HepG2 (cell line): ENCODE results near the gene TTC31. TPM values are rescaled to one million over a fixed set of nuclear protein-coding genes. Genes with fewer than 3 reads are reported as not detected.

Experiments used
- ATAC-seq: fragments of 200-7000 bp; cut with Tn5 transposase; 3 replicates; pipeline ENCODE4 v1.9.1; 2020; ENCODE audit warnings: mild to moderate bottlenecking, moderate library complexity
- BruUV-seq: library from RNA; stranded (reverse); fragments of 400-500 nt; replicated peaks from 2 replicates; lab custom pipeline; 2021; lab: Mats Ljungman, UMichigan
- CTCF ChIA-PET: fragments of 300-600 bp; formaldehyde crosslinking; extraction: SDS; loops from one replicate; lab custom pipeline; 2021; ENCODE audit warnings: low total read pairs, inconsistent platforms, low intra/inter-chr PET ratio; lab: Yijun Ruan, JAX
- POLR2A ChIA-PET: fragments of 350-600 bp; sonication (Branson Sonifier 250); formaldehyde crosslinking; loops from one replicate; lab custom pipeline; 2020; ENCODE audit warnings: antibody characterized with exemption, inconsistent platforms; lab: Yijun Ruan, JAX
- DNase-seq: peaks from one replicate; pipeline ENCODE4 v3.0.0-alpha.2; 2015; ENCODE audit warnings: low spot score
- FAIRE-seq: peaks from 3 replicates; lab custom pipeline; 2011; peaks lifted over from hg19 to GRCh38; lab: Jason Lieb, UNC
- H2AFZ ChIP-seq: one replicate; pipeline ENCODE4 v1.6.1; 2011; ENCODE audit warnings: low read length, inconsistent platforms
- H3K27ac ChIP-seq: fragments of 300-600 bp; 3 replicates; pipeline ENCODE4 v1.8.0; 2011; ENCODE audit warnings: mixed run types, mild to moderate bottlenecking, mixed read lengths, low read length, inconsistent platforms; ENCODE audit not compliant: insufficient read depth; ENCODE audit errors: extremely low read length
- H3K27me3 ChIP-seq, 2 experiments: fragments of 200-600 bp in 1 of 2; 2 replicates in 1 of 2; 3 replicates in 1 of 2; pipeline versions ENCODE4 v1.6.0 to v1.8.0; 2011; ENCODE audit warnings: low read length in 2 of 2, mild to moderate bottlenecking in 2 of 2, moderate library complexity in 2 of 2, inconsistent platforms in 1 of 2; ENCODE audit not compliant: insufficient read depth in 2 of 2, control insufficient read depth in 1 of 2
- H3K36me3 ChIP-seq, 2 experiments: fragments of 200-600 bp in 1 of 2; replicated peaks in 1 of 2; 2 replicates in 1 of 2; 3 replicates in 1 of 2; pipeline versions ENCODE4 v1.5.1 to v1.8.0; 2011; ENCODE audit warnings: low read length in 2 of 2, inconsistent platforms in 1 of 2; ENCODE audit not compliant: insufficient read depth in 2 of 2, control insufficient read depth in 1 of 2
- H3K4me1 ChIP-seq: 2 replicates; pipeline ENCODE4 v1.5.1; 2012; ENCODE audit warnings: low read length, inconsistent platforms; ENCODE audit not compliant: insufficient read depth
- H3K4me2 ChIP-seq: 2 replicates; pipeline ENCODE4 v1.6.0; 2011; ENCODE audit warnings: low read depth, low read length, inconsistent platforms
- H3K4me3 ChIP-seq, 3 experiments: fragments of 200-600 bp in 1 of 3; sonication (generic), shearing (Covaris generic) in 1 of 3; replicated peaks in 1 of 3; 2 replicates each; pipeline ENCODE4 v1.5.1; 2011 to 2016; ENCODE audit warnings: low read length in 3 of 3, inconsistent platforms in 2 of 3, low read depth in 2 of 3, mild to moderate bottlenecking in 2 of 3, control low read depth in 1 of 3, mixed read lengths in 1 of 3; ENCODE audit not compliant: insufficient read depth in 1 of 3
- H3K79me2 ChIP-seq: one replicate; pipeline ENCODE4 v1.6.1; 2011; ENCODE audit warnings: low read length, inconsistent platforms; ENCODE audit not compliant: insufficient read depth
- H3K9ac ChIP-seq: 2 replicates; pipeline ENCODE4 v1.6.0; 2011; ENCODE audit warnings: mild to moderate bottlenecking, low read depth, low read length, inconsistent platforms; ENCODE audit not compliant: insufficient read depth
- H3K9me3 ChIP-seq: 2 replicates; pipeline ENCODE4 v1.5.1; 2012; ENCODE audit warnings: mild to moderate bottlenecking, low read length
- H4K20me1 ChIP-seq: 2 replicates; pipeline ENCODE4 v1.6.0; 2011; ENCODE audit warnings: inconsistent platforms, mild to moderate bottlenecking, low read length, moderate library complexity; ENCODE audit not compliant: insufficient read depth
- DZIP1 ChIP-seq: sonication (generic); formaldehyde crosslinking; IDR thresholded peaks from 2 replicates; pipeline ENCODE4 v1.5.0; 2020; ENCODE audit warnings: mild to moderate bottlenecking, missing genetic modification reagents
- FOXO1 ChIP-seq: sonication (generic); formaldehyde crosslinking; IDR thresholded peaks from 2 replicates; pipeline ENCODE4 v1.4.0; 2020; ENCODE audit warnings: missing genetic modification reagents
- POLR2G ChIP-seq: fragments of 200-400 bp; formaldehyde crosslinking; IDR thresholded peaks from 2 replicates; pipeline ENCODE4 v1.6.1; 2018; ENCODE audit warnings: mild to moderate bottlenecking, low read depth, low read length, moderate library complexity
- RBFOX2 ChIP-seq: fragments of 200-400 bp; formaldehyde crosslinking; IDR thresholded peaks from 2 replicates; pipeline ENCODE4 v1.6.1; 2017; ENCODE audit warnings: low read depth, mild to moderate bottlenecking, low read length
- RBM22 ChIP-seq: fragments of 200-400 bp; formaldehyde crosslinking; optimal IDR thresholded peaks from 2 replicates; pipeline ENCODE3; 2017; ENCODE audit warnings: mild to moderate bottlenecking, low read length, moderate library complexity
- U2AF2 ChIP-seq: fragments of 200-400 bp; formaldehyde crosslinking; IDR thresholded peaks from 2 replicates; pipeline ENCODE4 v1.6.1; 2017; ENCODE audit warnings: low read depth, mild to moderate bottlenecking, low read length
- WGBS: methylation state at CpG from one replicate; pipeline ENCODE4 v1.1.6; 2017; ENCODE audit warnings: low lambda C conversion rate; 5-methylcytosine and 5-hydroxymethylcytosine counted together
- in situ Hi-C: cut with HindIII; loops from 2 replicates; pipeline ENCODE4 v1.10.0; 2017; ENCODE audit warnings: low pct_unique_long_range_greater_than_20kb; ENCODE audit not compliant: extremely low pct_ligation_motif_present
- intact Hi-C: fragments of 100-400 bp; cut with micrococcal nuclease; formaldehyde crosslinking; loops from one replicate; pipeline ENCODE4 v1.10.0; 2022; ENCODE audit not compliant: unreplicated experiment
- polyA plus RNA-seq, 8 experiments: library from polyadenylated mRNA; depleted of rRNA in 3 of 8; stranded (reverse) in 7 of 8; unstranded in 1 of 8; fragments of >200 nt; fragmentation: Illumina TruSeq in 4 of 8; extraction: Trizol in 4 of 8; gene quantifications; 2 replicates each; pipeline versions ENCODE4 v1.2.1 to v1.2.3, GENCODE V29; 2011 to 2016; ENCODE audit warnings: low read depth in 4 of 8, missing spikeins in 1 of 8, mixed read lengths in 1 of 8; ENCODE audit not compliant: insufficient read depth in 1 of 8
- total RNA-seq, 5 experiments: library from RNA; depleted of rRNA; stranded (reverse); fragments of >200 nt; fragmentation: Illumina TruSeq; extraction: Trizol; gene quantifications; 2 replicates each; pipeline ENCODE4 v1.2.3, GENCODE V29; 2016; ENCODE audit warnings: low read depth in 1 of 5

The TTC31 gene
- total and polyA plus RNA-seq, 2 of the 13 experiments (the other 11 are each of a cell fraction or from before 2014, with no cell fraction given), result 28.3 to 39.5 TPM

- TSS peak; percentile 3 for BruUV-seq
- in situ Hi-C loops, result no loop called here
- Histone ChIP-seq H2AFZ (no peak overlapping the region), H3K79me2 (peaks cover 2% of the 10 kb centered on the region), H4K20me1 (no peaks in the 10 kb centered on the region), H3K27me3 (no peaks in the 10 kb centered on the region), H3K4me3 (no peak overlapping the region), H3K9ac (no peak overlapping the region)
- ChIA-PET POLR2A (interaction anchor here (0.9 to 3.1 kb wide), 6 partner anchors 8 to 35 kb away, joined by 3 to 23 read pairs (median 9); partner anchors contain the start of genes CCDC142, PCGF1, TTC31 and WBP1), CTCF (no interaction called here)
- FAIRE-seq (no peak), DNase-seq (no peak)
- WGBS, result 100% methylated on average over 3 of the region's 3 CpGs
- TF ChIP-seq POLR2G, result peak; percentile 20; the same call in 1 of the 2 replicates
- no peak for TF ChIP-seq U2AF2
- TF ChIP-seq, all 625 proteins: peak for 1
- Histone ChIP-seq H3K4me2 (no peak overlapping the region), H3K36me3 (peaks cover 35 to 46% of the 10 kb centered on the region in 2 experiments), H3K27ac (no peak overlapping the region), H3K9me3 (no peaks in the 10 kb centered on the region), H3K4me1 (peaks cover 72% of the 10 kb centered on the region)
- no peak for ATAC-seq
- intact Hi-C loops, result loop anchor here (10.0 kb wide), 1 partner anchor 1799 kb away; no protein-coding TSS in a partner anchor
These were observed 10.7 kb downstream of the TTC31 start for GRCh38 chr2:74493546-74493945.

- peak overlapping the region; percentile 70 for H3K27ac ChIP-seq
- peaks cover 67% of the 10 kb centered on the region for H3K4me1 ChIP-seq
- no peak overlapping the region for H3K9ac ChIP-seq
- no TSS peak for BruUV-seq
- H3K9me3 ChIP-seq, result no peaks in the 10 kb centered on the region
- peaks cover 3% of the 10 kb centered on the region for H3K79me2 ChIP-seq
- no peaks in the 10 kb centered on the region for H3K27me3 ChIP-seq
- no peaks in the 10 kb centered on the region for H4K20me1 ChIP-seq
- POLR2A ChIA-PET, result interaction anchor here (0.9 to 16.5 kb wide), 4 partner anchors 11 to 37 kb away, joined by 3 to 795 read pairs (median 42); partner anchors contain the start of genes CCDC142, DQX1, MRPL53 and PCGF1
- H3K36me3 ChIP-seq, result peaks cover 26 to 39% of the 10 kb centered on the region in 2 experiments
- no peak for FAIRE-seq
- WGBS, result 96% methylated on average over 1 of the region's 1 CpG
- TF ChIP-seq RBM22, result peak; percentile 2
- TF ChIP-seq FOXO1 (CRISPR knock-in tag), result no peak
- TF ChIP-seq DZIP1 (CRISPR knock-in tag), result no peak
- peak; percentile 39; the same call in 1 of the 2 replicates for TF ChIP-seq RBFOX2
- H3K4me2 ChIP-seq, result no peak overlapping the region
- no peak for ATAC-seq
- intact Hi-C loops, result loop anchor here (10.0 kb wide), 1 partner anchor 1801 kb away; no protein-coding TSS in a partner anchor
- H2AFZ ChIP-seq, result no peak overlapping the region
- DNase-seq, result no peak
- in situ Hi-C loops, result no loop called here
- CTCF ChIA-PET, result no interaction called here
- H3K4me3 ChIP-seq, result no peak overlapping the region
These were observed 12.6 kb downstream of the TTC31 start for GRCh38 chr2:74495440-74495839.
